GM19328 (cell line): ENCODE data around the gene MGMT.

Source experiments
- ATAC-seq: cut with Tn5 transposase; IDR thresholded peaks from one replicate; pipeline ENCODE4 v1.9.1; 2021; ENCODE audit warnings: mild to moderate bottlenecking, moderate library complexity; ENCODE audit not compliant: unreplicated experiment

The MGMT gene

GRCh38 chr10:129815898-129816655, 349.0 kb downstream of the MGMT start:
- no peak for ATAC-seq

- ATAC-seq = no peak
Measured at GRCh38 chr10:129816656-129817045, 349.6 kb downstream of the MGMT start.
